Mammary epithelial cell (primary cell): ENCODE data around the gene AOC2.
"Not testable (repeated sequence)": the region's sequence is repeated elsewhere in the genome, so short reads cannot be mapped to it uniquely, and the experiment has no call there.

ENCODE experiments used
- CTCF ChIP-seq, 2 donors: IDR thresholded peaks in 1 of 2; conservative IDR thresholded peaks in 1 of 2; 2 replicates each; pipeline ENCODE4 v1.5.1; 2011 to 2012; ENCODE audit warnings: inconsistent platforms in 2 of 2, low read length in 2 of 2, mild to moderate bottlenecking in 2 of 2, control low read depth in 1 of 2, low read depth in 1 of 2; ENCODE audit not compliant: insufficient read depth in 1 of 2; ENCODE audit errors: extremely low read depth in 1 of 2
- EZH2 ChIP-seq: IDR thresholded peaks from 2 replicates; pipeline ENCODE4 v1.6.1; 2012; ENCODE audit warnings: low read length, inconsistent platforms, borderline replicate concordance

DNA sequence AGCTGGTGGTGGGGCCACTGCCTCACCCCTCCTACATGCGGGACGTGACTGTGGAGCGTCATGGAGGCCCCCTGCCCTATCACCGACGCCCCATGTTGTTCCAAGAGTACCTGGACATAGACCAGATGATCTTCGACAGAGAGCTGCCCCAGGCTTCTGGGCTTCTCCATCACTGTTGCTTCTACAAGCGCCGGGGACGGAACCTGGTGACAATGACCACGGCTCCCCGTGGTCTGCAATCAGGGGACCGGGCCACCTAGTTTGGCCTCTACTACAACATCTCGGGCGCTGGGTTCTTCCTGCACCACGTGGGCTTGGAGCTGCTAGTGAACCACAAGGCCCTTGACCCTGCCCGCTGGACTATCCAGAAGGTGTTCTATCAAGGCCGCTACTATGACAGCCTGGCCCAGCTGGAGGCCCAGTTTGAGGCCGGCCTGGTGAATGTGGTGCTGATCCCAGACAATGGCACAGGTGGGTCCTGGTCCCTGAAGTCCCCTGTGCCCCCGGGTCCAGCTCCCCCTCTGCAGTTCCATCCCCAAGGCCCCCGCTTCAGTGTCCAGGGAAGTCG is 23.4 kb downstream of the AOC2 start:
- TF ChIP-seq CTCF (conservative IDR thresholded peaks at IDR 0.05 in 1 of 2, IDR thresholded peaks at IDR 0.05 in 1 of 2; ENCODE audit: extremely low read depth in 1 of 2, insufficient read depth in 1 of 2, low read depth in 1 of 2, low read length in 2 of 2); EZH2: not testable (repeated sequence)
